ENCODE data around the gene ZNF593. TPM values are rescaled to one million over a fixed set of nuclear protein-coding genes. Genes with fewer than 3 reads are reported as not detected.

The ZNF593 gene
- total and polyA plus RNA-seq, 2 of the 13 experiments (the other 11 are each of a cell fraction or from before 2014, with no cell fraction given), result 37.3 to 55.8 TPM

DNA sequence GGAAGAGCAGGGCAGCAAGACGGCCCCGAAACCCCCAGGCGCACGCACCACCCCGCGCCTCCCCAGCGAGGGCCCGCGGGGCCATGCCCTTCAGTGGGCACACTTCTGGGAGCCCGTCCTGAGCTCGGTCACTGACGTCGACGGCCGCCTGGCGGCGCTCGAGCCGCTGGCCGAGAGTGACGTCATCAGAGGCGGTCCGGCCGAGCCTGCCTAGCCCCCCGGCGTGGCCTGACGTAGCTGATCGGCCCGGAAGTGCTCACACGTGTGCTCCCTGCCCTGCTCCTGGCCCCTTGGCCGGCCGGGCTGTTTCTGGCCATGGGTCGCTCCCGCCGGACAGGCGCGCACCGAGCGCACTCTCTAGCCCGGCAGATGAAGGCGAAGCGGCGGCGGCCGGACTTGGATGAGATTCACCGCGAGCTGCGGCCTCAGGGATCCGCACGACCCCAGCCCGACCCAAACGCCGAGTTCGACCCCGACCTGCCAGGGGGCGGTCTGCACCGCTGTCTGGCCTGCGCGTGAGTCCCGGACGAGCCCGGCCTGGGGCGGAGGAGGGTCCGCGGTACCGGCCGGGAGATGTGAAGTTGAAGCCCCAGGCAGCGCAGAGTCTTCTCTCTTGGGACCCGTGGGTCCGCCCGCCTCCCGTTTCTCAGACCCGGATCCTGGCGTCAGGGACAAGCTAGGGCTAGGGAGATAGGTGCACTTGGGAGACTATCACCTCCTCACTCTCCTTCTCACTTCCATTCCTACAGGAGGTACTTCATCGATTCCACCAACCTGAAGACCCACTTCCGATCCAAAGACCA is at the start of gene ZNF593 (continued):
- TF ChIP-seq, protein P1, sequence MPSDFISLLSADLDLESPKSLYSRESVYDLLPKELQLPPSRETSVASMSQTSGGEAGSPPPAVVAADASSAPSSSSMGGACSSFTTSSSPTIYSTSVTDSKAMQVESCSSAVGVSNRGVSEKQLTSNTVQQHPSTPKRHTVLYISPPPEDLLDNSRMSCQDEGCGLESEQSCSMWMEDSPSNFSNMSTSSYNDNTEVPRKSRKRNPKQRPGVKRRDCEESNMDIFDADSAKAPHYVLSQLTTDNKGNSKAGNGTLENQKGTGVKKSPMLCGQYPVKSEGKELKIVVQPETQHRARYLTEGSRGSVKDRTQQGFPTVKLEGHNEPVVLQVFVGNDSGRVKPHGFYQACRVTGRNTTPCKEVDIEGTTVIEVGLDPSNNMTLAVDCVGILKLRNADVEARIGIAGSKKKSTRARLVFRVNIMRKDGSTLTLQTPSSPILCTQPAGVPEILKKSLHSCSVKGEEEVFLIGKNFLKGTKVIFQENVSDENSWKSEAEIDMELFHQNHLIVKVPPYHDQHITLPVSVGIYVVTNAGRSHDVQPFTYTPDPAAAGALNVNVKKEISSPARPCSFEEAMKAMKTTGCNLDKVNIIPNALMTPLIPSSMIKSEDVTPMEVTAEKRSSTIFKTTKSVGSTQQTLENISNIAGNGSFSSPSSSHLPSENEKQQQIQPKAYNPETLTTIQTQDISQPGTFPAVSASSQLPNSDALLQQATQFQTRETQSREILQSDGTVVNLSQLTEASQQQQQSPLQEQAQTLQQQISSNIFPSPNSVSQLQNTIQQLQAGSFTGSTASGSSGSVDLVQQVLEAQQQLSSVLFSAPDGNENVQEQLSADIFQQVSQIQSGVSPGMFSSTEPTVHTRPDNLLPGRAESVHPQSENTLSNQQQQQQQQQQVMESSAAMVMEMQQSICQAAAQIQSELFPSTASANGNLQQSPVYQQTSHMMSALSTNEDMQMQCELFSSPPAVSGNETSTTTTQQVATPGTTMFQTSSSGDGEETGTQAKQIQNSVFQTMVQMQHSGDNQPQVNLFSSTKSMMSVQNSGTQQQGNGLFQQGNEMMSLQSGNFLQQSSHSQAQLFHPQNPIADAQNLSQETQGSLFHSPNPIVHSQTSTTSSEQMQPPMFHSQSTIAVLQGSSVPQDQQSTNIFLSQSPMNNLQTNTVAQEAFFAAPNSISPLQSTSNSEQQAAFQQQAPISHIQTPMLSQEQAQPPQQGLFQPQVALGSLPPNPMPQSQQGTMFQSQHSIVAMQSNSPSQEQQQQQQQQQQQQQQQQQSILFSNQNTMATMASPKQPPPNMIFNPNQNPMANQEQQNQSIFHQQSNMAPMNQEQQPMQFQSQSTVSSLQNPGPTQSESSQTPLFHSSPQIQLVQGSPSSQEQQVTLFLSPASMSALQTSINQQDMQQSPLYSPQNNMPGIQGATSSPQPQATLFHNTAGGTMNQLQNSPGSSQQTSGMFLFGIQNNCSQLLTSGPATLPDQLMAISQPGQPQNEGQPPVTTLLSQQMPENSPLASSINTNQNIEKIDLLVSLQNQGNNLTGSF (CRISPR knock-in tag; IDR thresholded peaks at IDR 0.05), result peak; percentile 56; the same call in 1 of the 2 replicates
- 0 out of 2 replicates have a peak, but pooled peaks have one; percentile 32 for TF ChIP-seq DNMT3B (CRISPR knock-in tag; conservative IDR thresholded peaks at IDR 0.05)
- no peak for TF ChIP-seq HMG20A (CRISPR knock-in tag; IDR thresholded peaks at IDR 0.05; ENCODE audit: borderline replicate concordance)
- TF ChIP-seq, protein P2, sequence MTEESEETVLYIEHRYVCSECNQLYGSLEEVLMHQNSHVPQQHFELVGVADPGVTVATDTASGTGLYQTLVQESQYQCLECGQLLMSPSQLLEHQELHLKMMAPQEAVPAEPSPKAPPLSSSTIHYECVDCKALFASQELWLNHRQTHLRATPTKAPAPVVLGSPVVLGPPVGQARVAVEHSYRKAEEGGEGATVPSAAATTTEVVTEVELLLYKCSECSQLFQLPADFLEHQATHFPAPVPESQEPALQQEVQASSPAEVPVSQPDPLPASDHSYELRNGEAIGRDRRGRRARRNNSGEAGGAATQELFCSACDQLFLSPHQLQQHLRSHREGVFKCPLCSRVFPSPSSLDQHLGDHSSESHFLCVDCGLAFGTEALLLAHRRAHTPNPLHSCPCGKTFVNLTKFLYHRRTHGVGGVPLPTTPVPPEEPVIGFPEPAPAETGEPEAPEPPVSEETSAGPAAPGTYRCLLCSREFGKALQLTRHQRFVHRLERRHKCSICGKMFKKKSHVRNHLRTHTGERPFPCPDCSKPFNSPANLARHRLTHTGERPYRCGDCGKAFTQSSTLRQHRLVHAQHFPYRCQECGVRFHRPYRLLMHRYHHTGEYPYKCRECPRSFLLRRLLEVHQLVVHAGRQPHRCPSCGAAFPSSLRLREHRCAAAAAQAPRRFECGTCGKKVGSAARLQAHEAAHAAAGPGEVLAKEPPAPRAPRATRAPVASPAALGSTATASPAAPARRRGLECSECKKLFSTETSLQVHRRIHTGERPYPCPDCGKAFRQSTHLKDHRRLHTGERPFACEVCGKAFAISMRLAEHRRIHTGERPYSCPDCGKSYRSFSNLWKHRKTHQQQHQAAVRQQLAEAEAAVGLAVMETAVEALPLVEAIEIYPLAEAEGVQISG (CRISPR knock-in tag; IDR thresholded peaks at IDR 0.05), result peak; percentile 90
- no peak for TF ChIP-seq ZNF496 (CRISPR knock-in tag; IDR thresholded peaks at IDR 0.05; ENCODE audit: insufficient replicate concordance)
- TF ChIP-seq TCF7 (IDR thresholded peaks at IDR 0.05; ENCODE audit: low read depth), result no peak
- TF ChIP-seq, protein P3, sequence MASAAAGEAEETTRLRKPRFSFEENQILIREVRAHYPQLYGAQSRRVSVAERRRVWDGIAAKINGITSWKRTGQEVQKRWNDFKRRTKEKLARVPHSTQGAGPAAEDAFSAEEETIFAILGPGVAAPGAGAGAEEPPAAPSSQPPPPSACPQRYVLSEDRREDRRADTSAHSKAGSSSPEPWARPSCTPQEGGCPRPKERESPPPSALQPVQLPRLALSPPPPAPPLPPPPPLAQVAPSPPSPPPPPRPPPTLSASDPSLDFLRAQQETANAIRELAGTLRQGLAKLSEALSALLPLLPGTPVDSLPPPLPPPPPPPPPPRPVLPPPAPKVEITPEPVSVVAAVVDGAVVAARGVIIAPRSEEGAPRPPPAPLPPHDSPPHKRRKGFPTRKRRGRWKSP (CRISPR knock-in tag; IDR thresholded peaks at IDR 0.05), result peak; percentile 70; the same call in 1 of the 2 replicates
- TF ChIP-seq, protein P4, sequence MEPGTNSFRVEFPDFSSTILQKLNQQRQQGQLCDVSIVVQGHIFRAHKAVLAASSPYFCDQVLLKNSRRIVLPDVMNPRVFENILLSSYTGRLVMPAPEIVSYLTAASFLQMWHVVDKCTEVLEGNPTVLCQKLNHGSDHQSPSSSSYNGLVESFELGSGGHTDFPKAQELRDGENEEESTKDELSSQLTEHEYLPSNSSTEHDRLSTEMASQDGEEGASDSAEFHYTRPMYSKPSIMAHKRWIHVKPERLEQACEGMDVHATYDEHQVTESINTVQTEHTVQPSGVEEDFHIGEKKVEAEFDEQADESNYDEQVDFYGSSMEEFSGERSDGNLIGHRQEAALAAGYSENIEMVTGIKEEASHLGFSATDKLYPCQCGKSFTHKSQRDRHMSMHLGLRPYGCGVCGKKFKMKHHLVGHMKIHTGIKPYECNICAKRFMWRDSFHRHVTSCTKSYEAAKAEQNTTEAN (CRISPR knock-in tag; conservative IDR thresholded peaks at IDR 0.05), result peak; percentile 55; the same call in 1 of the 2 replicates
- TF ChIP-seq ZNF784 (CRISPR knock-in tag; IDR thresholded peaks at IDR 0.05; ENCODE audit: borderline replicate concordance), result peak; percentile 76; the same call in 1 of the 2 replicates
- TF ChIP-seq GATA4 (IDR thresholded peaks at IDR 0.05; ENCODE audit: borderline replicate concordance, low read depth), result peak; percentile 56; the same call in 1 of the 2 replicates
- TF ChIP-seq POLR2A (IDR thresholded peaks at IDR 0.05; ENCODE audit: insufficient read depth in 1 of 2, low read depth in 2 of 2, low read length in 2 of 2), result peak in 1 of 2 experiments; percentile 80; a peak in 2 of 4 replicates
- peak; percentile 46; the same call in 1 of the 2 replicates for TF ChIP-seq ZNF205 (CRISPR knock-in tag; IDR thresholded peaks at IDR 0.05)
- peak; percentile 83; the same call in 1 of the 2 replicates for TF ChIP-seq ZNF546 (CRISPR knock-in tag; conservative IDR thresholded peaks at IDR 0.05)
- peak; percentile 94 for TF ChIP-seq SIN3A (IDR thresholded peaks at IDR 0.05; ENCODE audit: borderline replicate concordance, low read depth, low read length)
- TF ChIP-seq ZNF3 (CRISPR knock-in tag; IDR thresholded peaks at IDR 0.05), result peak; percentile 40; the same call in 1 of the 2 replicates
- TF ChIP-seq FOXK1 (CRISPR knock-in tag; IDR thresholded peaks at IDR 0.05; ENCODE audit: borderline replicate concordance, low read depth), result 0 out of 2 replicates have a peak, but pooled peaks have one; percentile 49
- peak; percentile 13; the same call in 1 of the 2 replicates for TF ChIP-seq SP5 (CRISPR knock-in tag; IDR thresholded peaks at IDR 0.05; ENCODE audit: borderline replicate concordance, low read depth)
- TF ChIP-seq GATAD2A (CRISPR knock-in tag; IDR thresholded peaks at IDR 0.05), result peak; percentile 65
